Calu3 (cell line): ENCODE measurements around the gene MRPS15. TPM values are rescaled to one million over a fixed set of nuclear protein-coding genes. Genes with fewer than 3 reads are reported as not detected.

ENCODE experiments used
- BruUV-seq: library from RNA; stranded (reverse); fragments of 400-500 nt; replicated peaks from 2 replicates; lab custom pipeline; 2021; lab: Mats Ljungman, UMichigan
- CTCF ChIA-PET: fragments of 300-600 bp; sonication (Branson Sonifier 250); formaldehyde crosslinking; loops from one replicate; lab custom pipeline; 2022; ENCODE audit warnings: antibody characterized with exemption; lab: Charles Lee
- DNase-seq: peaks from one replicate; pipeline ENCODE4 v3.0.0; 2022
- H3K27ac Mint-ChIP-seq: one replicate; pipeline ENCODE4 v1.8.0; 2022; ENCODE audit warnings: mixed read lengths; ENCODE audit not compliant: unreplicated experiment
- H3K27me3 Mint-ChIP-seq: one replicate; pipeline ENCODE4 v1.8.0; 2022; ENCODE audit warnings: mixed read lengths; ENCODE audit not compliant: unreplicated experiment
- H3K36me3 Mint-ChIP-seq: one replicate; pipeline ENCODE4 v1.8.0; 2022; ENCODE audit warnings: mild to moderate bottlenecking, moderate library complexity, mixed read lengths; ENCODE audit not compliant: insufficient read depth, unreplicated experiment
- H3K4me1 Mint-ChIP-seq: one replicate; pipeline ENCODE4 v1.8.0; 2022; ENCODE audit warnings: mild to moderate bottlenecking, low read depth, mixed read lengths; ENCODE audit not compliant: unreplicated experiment
- H3K4me3 Mint-ChIP-seq: one replicate; pipeline ENCODE4 v1.8.0; 2022; ENCODE audit warnings: mild to moderate bottlenecking, low read depth, moderate library complexity, mixed read lengths; ENCODE audit not compliant: unreplicated experiment
- H3K9me3 Mint-ChIP-seq: one replicate; pipeline ENCODE4 v1.8.0; 2022; ENCODE audit warnings: low read depth, mixed read lengths; ENCODE audit not compliant: unreplicated experiment
- CTCF ChIP-seq: fragments of 200-600 bp; IDR thresholded peaks from one replicate; pipeline ENCODE4 v1.8.0; 2022; ENCODE audit warnings: antibody characterized with exemption; ENCODE audit not compliant: unreplicated experiment
- intact Hi-C: fragments of 100-400 bp; cut with micrococcal nuclease; formaldehyde crosslinking; loops from one replicate; pipeline ENCODE4 v1.10.0; 2022; ENCODE audit not compliant: unreplicated experiment
- total RNA-seq: library from RNA; stranded (reverse); gene quantifications from 2 replicates; pipeline ENCODE4 v1.2.3, GENCODE V29; 2022

MRPS15 gene
- total RNA-seq, 1 experiment from 2014 or later = 97.8 TPM

DNA sequence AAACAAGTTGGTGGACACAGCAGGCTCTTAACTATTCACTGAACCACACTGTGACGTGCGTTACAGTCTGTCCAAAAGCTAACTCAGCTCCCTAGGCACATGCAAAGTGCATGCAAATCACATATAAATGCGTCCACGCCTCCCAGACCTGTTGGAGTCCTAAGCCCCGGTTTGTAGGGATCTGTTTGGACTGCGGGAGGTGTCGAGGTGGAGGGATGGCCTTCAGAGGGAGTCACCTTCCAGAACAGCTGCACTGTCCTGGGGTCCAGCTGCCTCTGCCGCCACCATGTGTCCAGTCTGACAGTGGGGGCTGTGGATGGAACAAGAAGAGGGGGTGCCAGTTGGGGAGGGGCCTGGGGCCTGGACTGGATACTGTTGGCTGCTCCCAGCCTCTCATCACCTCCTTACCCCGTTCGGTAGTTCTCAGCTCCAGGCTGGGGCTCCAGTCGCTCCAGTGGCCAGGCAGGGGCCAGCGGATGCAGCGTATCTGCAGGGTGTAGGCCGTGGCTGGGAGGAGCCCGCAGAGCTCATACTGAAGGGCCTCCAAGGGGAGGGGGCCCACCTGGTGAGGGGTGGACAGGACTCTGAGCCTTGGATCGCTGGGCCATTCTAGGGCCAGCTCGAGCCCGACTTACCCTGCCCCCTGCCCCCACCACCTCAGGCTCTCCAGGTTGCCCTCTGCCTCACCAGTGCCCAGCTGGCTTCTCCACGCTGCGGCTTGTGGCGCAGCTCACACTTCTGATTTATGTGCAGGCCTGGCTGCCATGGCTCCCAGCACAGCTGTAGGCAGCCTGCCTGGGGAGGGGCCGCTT lies 7.9 kb upstream of the MRPS15 start:
- Mint-ChIP-seq H3K9me3 (no peaks in the 10 kb centered on the region), H3K27ac (no peak overlapping the region), H3K4me3 (no peak overlapping the region), H3K36me3 (no peaks in the 10 kb centered on the region), H3K27me3 (peaks cover 18% of the 10 kb centered on the region), H3K4me1 (no peaks in the 10 kb centered on the region)
- CTCF ChIA-PET = no interaction called here
- intact Hi-C loops = no loop called here
- no peak for TF ChIP-seq CTCF
- no TSS peak for BruUV-seq
- DNase-seq = no peak

DNA sequence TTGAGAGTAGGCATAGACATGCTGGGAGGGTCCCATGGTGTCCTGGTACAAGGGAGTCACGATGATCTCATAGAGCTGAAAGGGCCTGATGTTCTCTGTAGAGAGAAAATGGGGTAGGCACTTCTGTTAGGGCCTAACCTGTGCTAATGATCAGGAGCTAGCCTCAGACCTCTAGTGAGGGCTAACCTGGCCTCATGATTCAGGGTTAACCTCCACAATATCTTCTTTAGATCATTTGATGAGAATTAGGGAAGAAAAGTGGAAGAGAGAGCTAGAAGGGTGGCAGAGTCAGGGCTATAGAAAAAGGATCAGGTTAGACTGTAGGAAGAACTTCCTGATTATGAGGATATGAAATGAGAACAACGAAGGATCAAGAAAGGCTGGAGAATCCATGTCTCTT lies 5.0 kb upstream of the MRPS15 start:
- CTCF ChIA-PET = no interaction called here
- intact Hi-C loops = no loop called here
- no peaks in the 10 kb centered on the region for H3K9me3 Mint-ChIP-seq
- no peak for TF ChIP-seq CTCF
- peaks cover 10% of the 10 kb centered on the region for H3K4me1 Mint-ChIP-seq
- no peak for DNase-seq
- no peak overlapping the region for H3K27ac Mint-ChIP-seq
- H3K27me3 Mint-ChIP-seq = peaks cover 9% of the 10 kb centered on the region
- no peak overlapping the region for H3K4me3 Mint-ChIP-seq
- BruUV-seq = no TSS peak
- peaks cover 8% of the 10 kb centered on the region for H3K36me3 Mint-ChIP-seq

GRCh38 chr1:36467700-36468455 lies 3.7 kb upstream of the MRPS15 start:
- TF ChIP-seq CTCF = no peak
- CTCF ChIA-PET = interaction anchor here (0.5 kb wide), 1 partner anchor 39 kb away, joined by 7 read pairs; no protein-coding TSS in a partner anchor
- peaks cover 21% of the 10 kb centered on the region for H3K36me3 Mint-ChIP-seq
- no peaks in the 10 kb centered on the region for H3K27me3 Mint-ChIP-seq
- H3K9me3 Mint-ChIP-seq = no peaks in the 10 kb centered on the region
- H3K4me3 Mint-ChIP-seq = no peak overlapping the region
- intact Hi-C loops = no loop called here
- peaks cover 10% of the 10 kb centered on the region for H3K4me1 Mint-ChIP-seq
- no peak overlapping the region for H3K27ac Mint-ChIP-seq
- BruUV-seq = no TSS peak
- no peak for DNase-seq

DNA sequence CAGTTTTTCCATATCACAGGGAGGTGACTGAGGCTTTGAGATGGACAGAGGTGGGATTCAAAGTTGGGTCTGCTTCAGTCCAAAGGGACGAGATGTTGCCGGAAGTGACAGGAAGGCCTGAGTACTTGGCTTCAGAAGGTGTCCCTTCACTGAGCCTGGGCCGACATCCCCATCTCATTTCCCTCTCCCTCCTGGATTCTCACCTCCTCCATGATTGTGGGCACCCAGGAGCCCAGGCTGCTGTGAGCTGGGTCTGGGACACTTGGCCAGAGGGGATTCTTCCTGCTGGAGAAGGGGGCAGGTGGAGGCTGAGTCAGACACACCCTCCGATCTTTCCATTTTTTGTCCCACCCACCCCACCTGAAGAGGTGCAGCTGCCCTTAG lies 2.8 kb upstream of the MRPS15 start:
- no peak overlapping the region for H3K27ac Mint-ChIP-seq
- CTCF ChIA-PET = no interaction called here
- DNase-seq = no peak
- no TSS peak for BruUV-seq
- intact Hi-C loops = no loop called here
- no peak overlapping the region for H3K4me3 Mint-ChIP-seq
- peaks cover 25% of the 10 kb centered on the region for H3K36me3 Mint-ChIP-seq
- no peak for TF ChIP-seq CTCF
- H3K27me3 Mint-ChIP-seq = no peaks in the 10 kb centered on the region
- H3K4me1 Mint-ChIP-seq = peaks cover 10% of the 10 kb centered on the region
- H3K9me3 Mint-ChIP-seq = no peaks in the 10 kb centered on the region
